Skeletal muscle satellite cell (primary cell): Measurements from ENCODE around the gene AGBL1.

ENCODE experiments used
- H3K27me3 ChIP-seq: 2 replicates; pipeline ENCODE4 v1.7.0; 2013; ENCODE audit warnings: low read length; ENCODE audit not compliant: control insufficient read depth, insufficient read depth
- H3K36me3 ChIP-seq: 2 replicates; pipeline ENCODE4 v1.7.0; 2013; ENCODE audit warnings: mild to moderate bottlenecking, control low read depth, low read length; ENCODE audit not compliant: insufficient read depth
- H3K4me1 ChIP-seq: 2 replicates; pipeline ENCODE4 v1.7.0; 2013; ENCODE audit warnings: low read length; ENCODE audit not compliant: control insufficient read depth, insufficient read depth
- H3K4me2 ChIP-seq: 2 replicates; pipeline ENCODE4 v1.7.0; 2013; ENCODE audit warnings: mild to moderate bottlenecking, low read length
- H3K4me3 ChIP-seq: 2 replicates; pipeline ENCODE4 v1.7.0; 2013; ENCODE audit warnings: low read length
- H3K9ac ChIP-seq: 2 replicates; pipeline ENCODE4 v1.7.0; 2013; ENCODE audit warnings: mild to moderate bottlenecking, low read depth, low read length, moderate library complexity
- H3K9me3 ChIP-seq: replicated peaks from 2 replicates; pipeline ENCODE4 v1.7.0; 2013; ENCODE audit warnings: mild to moderate bottlenecking, control low read depth, low read length

AGBL1 gene

DNA sequence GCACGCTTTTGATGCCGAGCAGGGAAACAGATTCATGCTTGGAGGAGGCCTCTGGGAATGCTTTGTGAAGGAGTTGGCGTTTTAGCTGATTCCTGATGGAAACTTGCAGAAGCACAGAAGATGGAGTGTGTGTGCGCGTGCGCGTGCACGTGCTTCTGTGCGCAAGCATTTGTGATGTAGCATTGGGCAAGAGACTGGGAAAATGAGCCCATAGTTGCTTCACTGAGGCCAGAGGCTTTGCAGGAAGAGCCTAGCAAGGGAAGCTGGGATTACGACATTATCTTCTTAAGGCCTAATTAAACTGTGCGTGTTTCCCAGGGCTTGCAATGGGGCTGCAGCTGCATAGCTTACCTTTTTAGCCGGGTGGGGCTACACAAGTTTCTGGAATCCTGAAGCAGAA lies 18.1 kb upstream of the AGBL1 start:
- Histone ChIP-seq H3K9ac (no peak overlapping the region), H3K4me2 (no peak overlapping the region), H3K9me3 (no peaks in the 10 kb centered on the region), H3K27me3 (peaks cover 40% of the 10 kb centered on the region), H3K4me3 (no peak overlapping the region), H3K36me3 (no peaks in the 10 kb centered on the region), H3K4me1 (no peaks in the 10 kb centered on the region)

DNA sequence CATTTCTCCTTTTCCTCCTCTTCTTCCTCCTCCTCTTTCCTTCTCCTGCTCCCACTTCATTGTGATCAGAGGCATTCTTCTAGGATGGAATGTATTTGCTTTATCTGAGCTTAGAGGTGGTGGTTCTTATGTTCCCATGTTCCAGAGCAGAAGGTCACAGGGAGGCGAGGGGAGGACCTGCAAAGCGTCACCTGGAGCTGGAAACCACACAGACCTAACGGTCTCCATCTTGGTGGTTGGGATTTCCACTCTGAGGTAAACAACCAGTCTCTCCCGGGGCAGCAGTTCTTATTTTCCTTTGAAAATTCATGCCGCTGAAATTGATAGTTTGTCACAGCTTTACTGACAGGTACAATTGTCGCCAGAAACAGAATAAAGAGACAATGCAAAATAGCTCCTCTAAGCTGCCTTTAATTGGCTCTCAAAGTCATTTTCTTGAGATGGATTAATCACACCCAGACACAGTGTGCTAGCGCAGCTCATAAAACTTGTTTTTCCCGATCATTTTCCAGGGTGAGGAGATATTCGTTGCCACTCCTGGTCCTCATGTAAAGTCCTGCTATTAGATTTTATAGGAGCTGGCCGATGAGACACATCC lies 16.9 kb upstream of the AGBL1 start:
- Histone ChIP-seq H3K36me3 (no peaks in the 10 kb centered on the region), H3K4me1 (no peaks in the 10 kb centered on the region), H3K9me3 (no peaks in the 10 kb centered on the region), H3K9ac (no peak overlapping the region), H3K27me3 (peaks cover 40% of the 10 kb centered on the region), H3K4me2 (no peak overlapping the region), H3K4me3 (no peak overlapping the region)

DNA sequence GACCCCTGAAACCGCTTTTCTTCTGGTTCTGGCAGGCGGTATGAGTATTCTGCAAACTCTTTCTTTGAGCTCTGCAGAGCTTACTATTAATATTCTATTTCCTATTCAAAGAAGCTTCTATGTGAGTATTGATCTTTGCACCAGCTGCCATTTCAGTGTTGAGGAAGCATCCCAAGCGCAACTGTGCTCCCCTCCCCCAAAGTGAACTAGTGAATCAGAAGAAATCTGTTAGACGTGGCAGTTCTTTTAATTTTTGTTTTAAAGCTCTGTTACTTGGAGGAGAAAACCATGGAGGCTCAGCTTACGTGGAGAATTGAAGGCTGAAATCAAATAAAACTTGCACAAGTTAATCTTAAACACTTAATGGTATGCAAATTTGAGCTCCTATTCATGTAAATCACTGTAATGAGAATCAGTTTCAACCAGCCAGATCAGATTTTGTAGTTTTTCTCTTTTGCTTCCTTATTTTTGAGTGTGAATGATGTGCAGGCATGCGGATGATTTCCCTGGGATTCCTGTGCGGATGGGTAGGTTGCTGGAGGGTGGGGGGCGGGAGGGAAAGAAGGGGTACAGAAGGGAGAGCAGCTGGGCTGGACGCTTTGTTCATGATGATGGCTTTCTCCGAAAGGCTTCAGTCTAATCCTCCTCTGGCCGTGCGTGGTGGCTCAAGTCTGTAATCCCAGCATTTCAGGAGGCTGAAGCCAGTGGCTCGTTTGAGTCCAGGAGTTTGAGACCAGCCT lies 16.1 kb upstream of the AGBL1 start:
- H3K4me3 ChIP-seq = no peak overlapping the region
- H3K9me3 ChIP-seq = no peaks in the 10 kb centered on the region
- H3K4me2 ChIP-seq = no peak overlapping the region
- no peaks in the 10 kb centered on the region for H3K36me3 ChIP-seq
- no peaks in the 10 kb centered on the region for H3K4me1 ChIP-seq
- H3K27me3 ChIP-seq = peaks cover 40% of the 10 kb centered on the region
- no peak overlapping the region for H3K9ac ChIP-seq

DNA sequence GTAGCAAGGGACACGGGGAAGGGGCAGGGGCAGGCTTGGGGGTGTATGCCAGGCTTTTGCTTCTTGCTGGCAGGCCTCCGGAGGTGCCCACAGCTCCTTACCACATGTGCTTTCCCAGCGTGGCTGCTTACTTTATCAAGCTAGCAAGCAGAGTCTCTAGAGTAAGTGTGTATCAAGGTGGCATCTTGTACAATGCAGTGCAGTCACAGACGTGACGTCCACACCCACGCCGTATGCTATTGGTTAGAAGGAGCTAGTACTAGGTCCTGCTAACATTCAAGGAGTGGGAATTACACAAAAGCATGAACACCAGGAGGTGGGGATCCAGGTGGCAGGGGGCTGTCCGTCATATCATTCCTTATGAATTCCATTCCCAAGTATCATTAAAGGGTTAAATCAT lies 15.3 kb upstream of the AGBL1 start:
- Histone ChIP-seq H3K9ac (no peak overlapping the region), H3K4me1 (no peaks in the 10 kb centered on the region), H3K4me2 (no peak overlapping the region), H3K4me3 (no peak overlapping the region), H3K27me3 (peaks cover 40% of the 10 kb centered on the region), H3K9me3 (no peaks in the 10 kb centered on the region), H3K36me3 (no peaks in the 10 kb centered on the region)

DNA sequence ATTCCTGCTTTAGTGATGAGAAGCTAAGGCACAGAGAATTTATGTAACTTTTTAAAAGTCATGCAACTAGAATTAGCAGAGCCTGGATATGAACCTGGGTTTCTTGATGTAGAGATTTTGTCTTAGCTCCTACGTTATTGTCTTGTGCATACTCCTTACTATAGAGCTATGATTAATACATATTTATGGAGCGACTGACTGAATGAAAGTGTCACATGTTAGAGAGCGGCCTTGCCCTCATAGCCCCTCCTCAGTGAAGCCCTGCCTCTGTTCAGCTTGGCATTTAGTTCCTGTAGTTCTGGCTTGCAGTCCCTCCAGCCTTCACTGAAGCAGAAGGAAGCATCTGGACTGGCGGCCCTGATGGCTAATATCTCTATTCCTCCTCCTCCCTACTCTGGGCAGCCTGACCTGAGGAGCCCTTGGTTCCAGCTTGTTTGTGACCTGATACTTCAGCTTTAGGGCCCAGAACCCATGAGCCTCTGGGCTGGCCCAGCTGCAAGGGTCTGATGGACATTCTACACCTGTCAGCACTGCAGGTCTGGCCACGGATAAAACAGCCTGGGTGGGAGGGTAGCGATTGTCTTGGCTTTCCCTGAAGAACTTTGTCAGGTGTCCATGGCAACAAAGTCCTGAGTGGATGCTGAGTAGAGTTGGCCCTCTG lies 13.4 kb upstream of the AGBL1 start:
- peaks cover 34% of the 10 kb centered on the region for H3K27me3 ChIP-seq
- H3K4me3 ChIP-seq = no peak overlapping the region
- no peaks in the 10 kb centered on the region for H3K9me3 ChIP-seq
- no peaks in the 10 kb centered on the region for H3K4me1 ChIP-seq
- no peak overlapping the region for H3K9ac ChIP-seq
- no peaks in the 10 kb centered on the region for H3K36me3 ChIP-seq
- no peak overlapping the region for H3K4me2 ChIP-seq

DNA sequence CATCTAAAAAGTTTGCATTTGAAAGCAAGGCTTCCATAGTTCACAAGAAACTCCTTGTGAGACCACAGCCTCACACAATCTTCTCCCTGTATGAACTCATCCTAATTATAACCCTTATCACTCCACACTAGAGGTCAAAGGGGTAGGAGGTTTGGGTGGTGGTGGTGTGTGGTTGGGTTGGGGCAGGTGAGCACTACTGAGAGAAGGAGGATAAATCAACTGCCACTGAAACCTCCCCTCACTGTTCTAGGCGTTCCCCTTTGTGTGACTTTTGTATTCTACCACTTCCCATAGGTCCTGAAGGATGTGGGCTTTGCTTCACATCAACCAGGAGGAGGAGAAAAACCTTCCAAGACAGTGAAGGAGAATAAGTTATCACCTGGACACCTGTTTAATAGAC lies 6.4 kb upstream of the AGBL1 start:
- H3K27me3 ChIP-seq = peaks cover 9% of the 10 kb centered on the region
- no peaks in the 10 kb centered on the region for H3K4me1 ChIP-seq
- no peaks in the 10 kb centered on the region for H3K9me3 ChIP-seq
- H3K4me2 ChIP-seq = no peak overlapping the region
- H3K9ac ChIP-seq = no peak overlapping the region
- no peak overlapping the region for H3K4me3 ChIP-seq
- no peaks in the 10 kb centered on the region for H3K36me3 ChIP-seq

DNA sequence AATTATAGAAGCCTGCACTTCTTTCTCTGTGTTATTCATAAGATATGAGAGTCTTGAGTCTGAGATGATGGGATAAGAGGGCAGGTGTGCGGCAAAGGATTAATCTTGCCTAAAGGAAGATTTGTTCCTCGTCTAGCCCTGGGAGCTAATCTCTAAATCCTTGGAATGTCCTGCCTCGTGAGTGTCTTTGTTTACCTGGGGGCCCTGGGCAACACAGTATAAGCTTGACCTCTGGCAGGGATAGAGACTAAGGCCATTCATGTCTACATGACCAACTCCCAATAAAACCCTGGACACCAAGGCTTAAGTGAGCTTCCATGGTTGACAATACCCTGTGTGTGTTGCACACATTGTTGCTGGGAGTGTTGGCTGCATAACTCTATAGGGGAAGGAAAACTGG lies 3.2 kb upstream of the AGBL1 start:
- no peaks in the 10 kb centered on the region for H3K4me1 ChIP-seq
- no peaks in the 10 kb centered on the region for H3K36me3 ChIP-seq
- H3K9me3 ChIP-seq = no peaks in the 10 kb centered on the region
- H3K9ac ChIP-seq = no peak overlapping the region
- H3K4me3 ChIP-seq = no peak overlapping the region
- no peak overlapping the region for H3K4me2 ChIP-seq
- H3K27me3 ChIP-seq = peaks cover 9% of the 10 kb centered on the region

DNA sequence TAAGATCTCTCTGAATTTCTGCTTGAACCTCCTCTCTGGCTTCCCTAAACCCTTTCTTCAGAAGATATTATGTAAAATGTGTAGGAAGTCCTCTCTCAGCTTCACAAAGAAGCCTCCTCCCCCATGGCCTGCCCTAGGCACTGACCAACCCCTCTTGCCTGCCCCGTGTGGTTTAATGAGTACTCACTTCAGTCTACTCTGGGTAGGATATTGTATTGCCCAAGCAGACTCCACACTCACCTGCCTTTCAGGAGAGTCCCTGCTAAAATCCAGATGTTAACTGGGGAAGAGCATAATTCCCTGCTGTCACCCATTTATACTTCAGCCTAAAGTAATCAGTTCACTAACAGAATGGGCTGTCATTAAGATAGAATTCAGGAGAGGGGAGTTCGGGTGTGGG lies 2.6 kb upstream of the AGBL1 start:
- Histone ChIP-seq H3K4me2 (no peak overlapping the region), H3K9me3 (no peaks in the 10 kb centered on the region), H3K36me3 (no peaks in the 10 kb centered on the region), H3K27me3 (peaks cover 9% of the 10 kb centered on the region), H3K9ac (no peak overlapping the region), H3K4me1 (no peaks in the 10 kb centered on the region), H3K4me3 (no peak overlapping the region)

DNA sequence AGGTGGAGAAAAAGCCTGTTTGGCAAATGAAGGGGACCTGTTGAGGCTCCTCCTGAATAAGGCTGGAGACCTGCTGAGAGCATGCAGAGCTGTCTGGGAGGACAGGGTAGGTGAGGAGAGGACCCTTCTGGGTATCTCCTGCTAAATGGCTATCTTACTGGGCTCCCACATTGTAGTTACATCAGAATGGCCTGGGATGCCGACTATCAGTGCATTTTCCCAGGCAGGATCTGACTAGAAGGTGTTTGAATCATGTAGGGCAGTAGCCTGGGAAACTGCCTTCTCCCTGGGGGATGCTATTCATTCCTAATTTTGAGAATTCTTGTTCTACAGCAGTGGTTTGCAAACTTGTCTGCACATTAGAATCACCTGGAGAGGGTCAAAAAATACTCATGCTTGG lies 631 bp downstream of the AGBL1 start:
- Histone ChIP-seq H3K4me2 (no peak overlapping the region), H3K4me3 (no peak overlapping the region), H3K9ac (no peak overlapping the region), H3K27me3 (peaks cover 18% of the 10 kb centered on the region), H3K9me3 (no peaks in the 10 kb centered on the region), H3K36me3 (no peaks in the 10 kb centered on the region), H3K4me1 (no peaks in the 10 kb centered on the region)

DNA sequence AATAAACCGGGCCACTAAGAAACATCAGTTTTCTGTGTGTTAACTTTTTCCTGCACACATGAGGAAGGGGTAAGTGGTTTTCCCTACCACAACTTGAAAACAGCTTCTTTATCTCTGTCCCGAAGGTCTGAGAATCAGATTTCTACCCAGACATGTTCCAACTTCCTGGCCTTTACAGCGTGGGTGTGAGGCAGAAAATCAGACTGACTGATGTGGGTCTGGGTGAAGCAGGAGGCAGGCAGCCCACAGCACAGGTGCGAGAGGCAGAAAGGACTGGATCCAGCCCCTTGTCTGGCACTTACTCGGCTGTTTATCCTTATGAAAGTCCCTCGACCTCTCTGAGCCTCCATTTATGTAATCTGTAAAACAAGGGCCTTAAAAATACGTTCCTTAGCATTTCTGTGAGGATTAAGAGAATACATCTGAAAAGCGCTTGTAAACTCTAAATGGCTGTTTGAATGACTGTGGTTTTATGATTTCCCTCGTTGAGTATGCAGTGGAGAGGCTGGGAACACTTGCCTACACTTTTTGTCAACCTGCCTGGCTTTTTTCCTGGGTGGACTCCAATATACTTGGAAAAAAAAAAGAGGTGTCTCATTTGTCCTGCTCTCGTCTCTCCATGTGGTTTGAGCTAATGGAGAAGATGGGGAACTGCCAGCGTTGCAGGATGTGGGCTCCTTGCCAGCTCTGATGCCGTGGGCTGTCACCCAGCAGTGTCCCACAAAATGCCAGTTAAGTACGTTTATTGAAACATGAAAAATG lies 3.1 kb downstream of the AGBL1 start:
- Histone ChIP-seq H3K9me3 (no peaks in the 10 kb centered on the region), H3K4me3 (no peak overlapping the region), H3K4me1 (no peaks in the 10 kb centered on the region), H3K27me3 (peaks cover 10% of the 10 kb centered on the region), H3K9ac (no peak overlapping the region), H3K4me2 (no peak overlapping the region), H3K36me3 (no peaks in the 10 kb centered on the region)

DNA sequence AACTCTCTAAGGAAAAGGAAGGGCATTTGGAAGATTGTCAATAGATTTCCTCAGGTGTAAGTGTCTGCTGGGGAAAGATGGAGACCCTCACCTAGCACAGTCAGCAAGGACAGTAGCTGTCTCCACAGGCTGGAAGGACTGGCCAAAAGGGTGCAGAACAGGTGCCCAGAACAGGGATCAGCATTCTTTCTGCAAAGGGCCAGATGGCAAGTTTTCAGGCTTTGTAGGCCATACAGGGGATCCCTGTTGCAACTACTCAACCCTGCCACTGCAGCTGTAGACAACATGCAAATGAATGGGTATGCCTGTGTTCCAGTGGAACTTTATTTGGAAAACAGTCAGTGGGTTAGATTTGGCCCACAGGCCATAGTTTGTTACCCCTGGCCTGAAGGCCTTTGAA lies 8.1 kb downstream of the AGBL1 start:
- no peak overlapping the region for H3K4me2 ChIP-seq
- no peak overlapping the region for H3K4me3 ChIP-seq
- peaks cover 8% of the 10 kb centered on the region for H3K27me3 ChIP-seq
- no peak overlapping the region for H3K9ac ChIP-seq
- H3K4me1 ChIP-seq = no peaks in the 10 kb centered on the region
- no peaks in the 10 kb centered on the region for H3K36me3 ChIP-seq
- H3K9me3 ChIP-seq = no peaks in the 10 kb centered on the region
